K562 (cell line): ENCODE data around the gene STXBP6. TPM values are rescaled to one million over a fixed set of nuclear protein-coding genes. Genes with fewer than 3 reads are reported as not detected.

Experiments used
- CLOCK ChIP-seq: fragments of 250-450 bp; sonication (Bioruptor Pico); IDR thresholded peaks from 2 replicates; pipeline ENCODE4 v1.4.0; 2020; ENCODE audit warnings: mild to moderate bottlenecking, moderate library complexity, borderline replicate concordance
- SFPQ ChIP-seq: fragments of 200-400 bp; formaldehyde crosslinking; IDR thresholded peaks from 2 replicates; pipeline ENCODE4 v1.6.1; 2017; ENCODE audit warnings: mild to moderate bottlenecking, low read depth, low read length, moderate library complexity
- TRIM25 ChIP-seq: fragments of 450-650 bp; IDR thresholded peaks from 2 replicates; pipeline ENCODE4 v1.7.0; 2016; ENCODE audit warnings: borderline replicate concordance
- TRIM28 ChIP-seq: fragments of 450-650 bp; IDR thresholded peaks from 2 replicates; pipeline ENCODE4 v1.6.1; 2017
- polyA plus RNA-seq, 8 experiments: library from polyadenylated mRNA; depleted of rRNA in 4 of 8; stranded (reverse) in 5 of 8; unstranded in 3 of 8; fragments of >200 nt; fragmentation: Nextera tagmentation in 2 of 8; fragmentation: Illumina TruSeq in 1 of 8; extraction: Ambion mirVana in 2 of 8; extraction: Trizol in 1 of 8; gene quantifications; 2 replicates each; pipeline versions ENCODE4 v1.2.1 to v1.2.3, GENCODE V29; 2011 to 2014; ENCODE audit warnings: inconsistent platforms in 1 of 8, missing spikeins in 1 of 8
- total RNA-seq, 7 experiments: library from RNA; depleted of rRNA in 6 of 7; stranded (reverse); fragments of >200 nt in 6 of 7; fragmentation: Illumina TruSeq in 2 of 7; extraction: Trizol in 2 of 7; gene quantifications; 2 replicates each; pipeline versions ENCODE4 v1.2.1 to v1.2.3, GENCODE V29; 2011 to 2021; ENCODE audit warnings: low replicate concordance in 1 of 7

STXBP6 gene
- total and polyA plus RNA-seq, 9 of the 15 experiments (the other 6 are each of a cell fraction or from before 2014, with no cell fraction given), result 0.27 to 0.89 (median 0.59) TPM

- no peak for TF ChIP-seq CLOCK (CRISPR knock-in tag)
- no peak for TF ChIP-seq TRIM28
- TF ChIP-seq SFPQ, result no peak
- TF ChIP-seq TRIM25, result no peak
- TF ChIP-seq, all 486 proteins: peak for 0
Observed at GRCh38 chr14:24818058-24818822, 231.7 kb downstream of the STXBP6 start (continued).
